GM21390 (cell line): ENCODE measurements around the gene FGF6.
"Not testable (repeated sequence)": the region's sequence is repeated elsewhere in the genome, so short reads cannot be mapped to it uniquely, and the experiment has no call there.

ENCODE experiments used
- ATAC-seq: cut with Tn5 transposase; IDR thresholded peaks from one replicate; pipeline ENCODE4 v1.9.1; 2021; ENCODE audit not compliant: unreplicated experiment

Gene FGF6

GRCh38 chr12:4445156-4446101 lies at the start of gene FGF6:
TSS of gene FGF6 (minus strand) at chr12:4445815. CDS start at chr12:4445570, 245 bp downstream.
- no peak for ATAC-seq

- ATAC-seq, result no peak
Observed at GRCh38 chr12:4490973-4491372, 45.4 kb upstream of the FGF6 start.

- ATAC-seq, result no peak
Observed at GRCh38 chr12:4489556-4489955, 43.9 kb upstream of the FGF6 start.

- ATAC-seq, result no peak
Observed at GRCh38 chr12:4486980-4487379, 41.4 kb upstream of the FGF6 start.

GRCh38 chr12:4486049-4486699 lies 40.6 kb upstream of the FGF6 start:
- ATAC-seq, result no peak

- no peak for ATAC-seq
Observed at GRCh38 chr12:4483885-4484823, 38.5 kb upstream of the FGF6 start.

GRCh38 chr12:4482936-4483335 lies 37.3 kb upstream of the FGF6 start:
- ATAC-seq, result no peak

GRCh38 chr12:4478933-4479332 lies 33.3 kb upstream of the FGF6 start:
- no peak for ATAC-seq

GRCh38 chr12:4477129-4477528 lies 31.5 kb upstream of the FGF6 start:
- ATAC-seq, result no peak

GRCh38 chr12:4472046-4472445 lies 26.4 kb upstream of the FGF6 start:
- ATAC-seq, result no peak

- no peak for ATAC-seq
Observed at GRCh38 chr12:4471256-4471655, 25.6 kb upstream of the FGF6 start.

GRCh38 chr12:4468994-4469393 lies 23.4 kb upstream of the FGF6 start:
- ATAC-seq, result no peak

- ATAC-seq, result no peak
Observed at GRCh38 chr12:4460761-4461160, 15.1 kb upstream of the FGF6 start.

GRCh38 chr12:4455849-4456248 lies 10.2 kb upstream of the FGF6 start:
- not testable (repeated sequence) for ATAC-seq

- ATAC-seq, result no peak
Observed at GRCh38 chr12:4454315-4454860, 8.8 kb upstream of the FGF6 start.

- ATAC-seq, result no peak
Observed at GRCh38 chr12:4451694-4452093, 6.1 kb upstream of the FGF6 start.

GRCh38 chr12:4450551-4451112 lies 5.0 kb upstream of the FGF6 start:
- no peak for ATAC-seq

- ATAC-seq, result no peak
Observed at GRCh38 chr12:4449851-4450221, 4.2 kb upstream of the FGF6 start.

- no peak for ATAC-seq
Observed at GRCh38 chr12:4448943-4449850, 3.6 kb upstream of the FGF6 start.
